ENCODE measurements around the gene CETN2. TPM values are rescaled to one million over a fixed set of nuclear protein-coding genes. Genes with fewer than 3 reads are reported as not detected.

CETN2 gene
- total RNA-seq, 2 donors from 2014 or later: 16.3 to 27.1 TPM

DNA sequence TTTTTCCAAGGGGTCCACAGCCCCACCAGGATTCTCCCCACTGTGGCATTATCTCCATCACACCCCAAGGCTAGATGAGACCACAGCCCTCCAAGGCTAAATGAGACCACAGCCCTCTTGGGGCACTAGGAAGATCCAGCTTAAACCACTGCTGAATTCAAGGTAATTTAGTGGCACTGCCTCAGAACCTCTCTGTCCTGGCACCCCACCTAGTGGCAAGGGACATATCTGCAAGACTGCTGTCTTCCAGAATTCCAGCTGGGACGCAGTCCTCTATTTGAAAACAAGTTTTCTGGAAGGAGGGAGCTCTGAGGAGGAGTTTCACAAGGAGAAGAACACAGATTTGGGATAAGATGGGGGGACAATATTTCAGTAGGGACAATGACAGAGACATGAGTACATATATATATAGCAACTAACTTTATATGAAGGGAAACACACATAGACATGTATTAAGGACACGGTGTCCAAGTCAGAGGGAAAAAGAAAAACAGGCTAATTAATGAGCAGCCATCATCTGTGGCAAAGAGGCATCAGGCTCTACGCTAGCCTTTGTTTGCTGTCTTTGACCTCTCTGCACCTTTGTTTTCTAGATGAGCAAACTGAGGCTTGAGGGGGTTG is 9.3 kb downstream of the CETN2 start:
- H3K27me3 ChIP-seq (replicated peaks; ENCODE audit: insufficient read depth): no peaks in the 10 kb centered on the region
- no peak for ATAC-seq (ENCODE audit: insufficient number of reproducible peaks, low FRiP score, low read depth)

DNA sequence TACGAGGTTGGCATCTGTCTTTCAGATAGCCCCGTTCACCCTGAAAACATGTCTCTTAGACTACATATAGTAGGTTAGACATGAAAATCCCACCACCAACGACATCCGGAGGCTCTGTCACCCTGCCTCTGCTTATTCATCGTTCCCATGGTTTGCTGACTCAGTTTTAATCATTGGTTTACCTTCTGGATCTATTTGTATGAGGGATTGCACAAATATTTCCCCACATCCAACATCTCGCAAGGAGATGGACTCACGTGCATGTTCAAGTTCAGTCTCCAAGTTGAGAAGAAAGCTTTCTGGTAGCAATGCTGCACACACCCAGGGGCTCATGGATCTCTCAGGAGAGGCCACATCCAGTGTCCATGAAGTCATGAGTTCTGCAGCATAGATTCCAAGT is 10.8 kb downstream of the CETN2 start:
- TF ChIP-seq, protein P1, sequence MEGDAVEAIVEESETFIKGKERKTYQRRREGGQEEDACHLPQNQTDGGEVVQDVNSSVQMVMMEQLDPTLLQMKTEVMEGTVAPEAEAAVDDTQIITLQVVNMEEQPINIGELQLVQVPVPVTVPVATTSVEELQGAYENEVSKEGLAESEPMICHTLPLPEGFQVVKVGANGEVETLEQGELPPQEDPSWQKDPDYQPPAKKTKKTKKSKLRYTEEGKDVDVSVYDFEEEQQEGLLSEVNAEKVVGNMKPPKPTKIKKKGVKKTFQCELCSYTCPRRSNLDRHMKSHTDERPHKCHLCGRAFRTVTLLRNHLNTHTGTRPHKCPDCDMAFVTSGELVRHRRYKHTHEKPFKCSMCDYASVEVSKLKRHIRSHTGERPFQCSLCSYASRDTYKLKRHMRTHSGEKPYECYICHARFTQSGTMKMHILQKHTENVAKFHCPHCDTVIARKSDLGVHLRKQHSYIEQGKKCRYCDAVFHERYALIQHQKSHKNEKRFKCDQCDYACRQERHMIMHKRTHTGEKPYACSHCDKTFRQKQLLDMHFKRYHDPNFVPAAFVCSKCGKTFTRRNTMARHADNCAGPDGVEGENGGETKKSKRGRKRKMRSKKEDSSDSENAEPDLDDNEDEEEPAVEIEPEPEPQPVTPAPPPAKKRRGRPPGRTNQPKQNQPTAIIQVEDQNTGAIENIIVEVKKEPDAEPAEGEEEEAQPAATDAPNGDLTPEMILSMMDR (IDR thresholded peaks at IDR 0.05): no peak
- H3K4me3 ChIP-seq: no peak overlapping the region

More for the DNA sequence above, 9.3 kb downstream of the CETN2 start:
- Histone ChIP-seq H3K4me1 (ENCODE audit: control insufficient read depth in 1 of 2, low read depth in 2 of 2) (no peaks in the 10 kb centered on the region), H3K36me3 (no peaks in the 10 kb centered on the region), H3K27ac (no peak overlapping the region), H3K4me3 (no peak overlapping the region), H3K9me3 (no peaks in the 10 kb centered on the region)
- no peak for DNase-seq (ENCODE audit: low spot score)
- TF ChIP-seq, protein P1 (IDR thresholded peaks at IDR 0.05): no peak

DNA sequence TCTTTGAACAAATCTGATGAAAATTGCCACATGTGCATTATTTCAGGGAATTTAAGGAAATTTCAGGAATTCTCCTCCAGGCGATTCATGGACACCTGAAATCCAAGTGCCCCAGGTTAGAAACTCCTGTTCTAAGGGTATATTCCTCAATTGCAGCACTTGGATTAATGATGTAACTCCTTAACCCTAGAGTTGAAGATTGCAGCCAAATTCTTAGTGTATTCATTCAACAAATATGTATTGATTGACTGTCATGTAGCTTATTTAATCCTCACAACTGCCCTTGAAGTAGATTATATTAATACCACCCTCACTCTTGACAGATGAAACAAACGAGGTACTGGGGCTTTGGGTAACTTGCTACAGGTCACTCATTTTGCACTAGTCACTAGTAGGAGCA is 11.3 kb downstream of the CETN2 start:
- no peaks in the 10 kb centered on the region for H3K27me3 ChIP-seq (replicated peaks; ENCODE audit: insufficient read depth)
- TF ChIP-seq, protein P1 (IDR thresholded peaks at IDR 0.05): no peak
- H3K4me3 ChIP-seq: no peak overlapping the region
- ATAC-seq (ENCODE audit: insufficient number of reproducible peaks, low FRiP score, low read depth) (no peak), DNase-seq (ENCODE audit: low spot score) (no peak)
- H3K36me3 ChIP-seq: no peaks in the 10 kb centered on the region
- H3K9me3 ChIP-seq: no peaks in the 10 kb centered on the region
- no peaks in the 10 kb centered on the region for H3K4me1 ChIP-seq (ENCODE audit: control insufficient read depth in 1 of 2, low read depth in 2 of 2)
- no peak overlapping the region for H3K27ac ChIP-seq

More for the DNA sequence above, 10.8 kb downstream of the CETN2 start:
- Histone ChIP-seq H3K27me3 (replicated peaks; ENCODE audit: insufficient read depth) (no peaks in the 10 kb centered on the region), H3K4me1 (ENCODE audit: control insufficient read depth in 1 of 2, low read depth in 2 of 2) (no peaks in the 10 kb centered on the region), H3K36me3 (no peaks in the 10 kb centered on the region), H3K9me3 (no peaks in the 10 kb centered on the region), H3K27ac (no peak overlapping the region)
- no peak for ATAC-seq (ENCODE audit: insufficient number of reproducible peaks, low FRiP score, low read depth)
- no peak for DNase-seq (ENCODE audit: low spot score)

DNA sequence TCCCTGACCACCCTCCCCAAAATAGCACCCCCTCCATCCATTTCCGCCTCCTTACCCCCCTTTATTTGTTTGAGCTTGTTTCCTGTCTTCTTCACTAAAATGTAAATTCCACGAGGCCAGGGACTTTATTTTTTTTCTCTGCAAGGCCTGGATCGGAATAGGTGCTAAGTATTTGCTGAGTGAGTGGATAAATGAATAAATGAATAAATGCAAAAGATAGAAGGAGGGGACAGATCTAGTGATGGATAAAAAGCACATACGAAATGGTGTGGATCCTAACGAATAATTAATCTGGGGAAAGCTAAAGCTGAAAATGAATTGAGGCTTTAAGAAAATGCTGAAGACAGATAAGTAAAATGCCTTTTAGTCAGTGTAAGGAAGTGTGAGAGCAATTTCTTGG is 12.2 kb downstream of the CETN2 start:
- H3K4me3 ChIP-seq: no peak overlapping the region
- H3K36me3 ChIP-seq: no peaks in the 10 kb centered on the region
- ATAC-seq (ENCODE audit: insufficient number of reproducible peaks, low FRiP score, low read depth): no peak
- H3K4me1 ChIP-seq (ENCODE audit: control insufficient read depth in 1 of 2, low read depth in 2 of 2): no peaks in the 10 kb centered on the region
- no peak for DNase-seq (ENCODE audit: low spot score)
- H3K27me3 ChIP-seq (replicated peaks; ENCODE audit: insufficient read depth): no peaks in the 10 kb centered on the region
- TF ChIP-seq, protein P1 (IDR thresholded peaks at IDR 0.05): no peak
- no peaks in the 10 kb centered on the region for H3K9me3 ChIP-seq
- no peak overlapping the region for H3K27ac ChIP-seq

DNA sequence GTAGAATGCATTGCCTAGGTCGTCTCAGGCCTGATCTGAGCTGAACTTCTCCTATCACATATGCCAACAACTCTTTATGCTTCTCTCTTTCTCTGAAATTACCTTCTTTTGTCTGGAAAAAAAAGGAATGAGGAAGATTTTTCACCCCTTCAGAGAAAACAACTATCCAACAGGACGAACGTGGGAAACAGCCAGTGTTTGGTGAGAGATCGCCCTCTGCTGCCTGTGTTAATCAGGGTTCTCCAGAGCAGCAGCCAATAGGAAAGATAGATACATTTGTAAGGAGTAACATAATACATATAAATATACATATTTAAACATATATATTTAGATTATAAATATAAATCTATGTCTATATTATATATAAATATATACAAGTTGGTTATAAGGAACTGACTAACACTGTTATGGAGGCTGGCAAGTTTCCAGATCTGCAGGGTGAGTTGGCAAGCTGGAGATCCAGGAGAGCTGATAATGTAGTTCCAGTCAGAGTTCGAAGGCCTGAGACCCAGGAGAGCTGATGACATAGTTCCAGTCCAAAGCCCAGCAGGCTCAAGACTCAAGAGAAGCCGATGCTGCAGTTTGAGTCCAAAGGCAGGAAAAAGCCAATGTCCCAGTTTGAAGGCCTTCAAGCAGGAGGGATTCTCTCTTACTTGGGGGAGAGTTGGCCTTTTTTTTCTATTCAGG is 13.3 kb downstream of the CETN2 start:
- DNase-seq (ENCODE audit: low spot score) (no peak), ATAC-seq (ENCODE audit: insufficient number of reproducible peaks, low FRiP score, low read depth) (no peak)
- no peaks in the 10 kb centered on the region for H3K4me1 ChIP-seq (ENCODE audit: control insufficient read depth in 1 of 2, low read depth in 2 of 2)
- H3K36me3 ChIP-seq: no peaks in the 10 kb centered on the region
- H3K4me3 ChIP-seq: no peak overlapping the region
- H3K27ac ChIP-seq: no peak overlapping the region
- TF ChIP-seq, protein P1 (IDR thresholded peaks at IDR 0.05): no peak
- no peaks in the 10 kb centered on the region for H3K27me3 ChIP-seq (replicated peaks; ENCODE audit: insufficient read depth)
- H3K9me3 ChIP-seq: no peaks in the 10 kb centered on the region

Measured in thoracic aorta (tissue), 2 donors.